Hepatocyte (in vitro differentiated cells): ENCODE data around the gene CARS2.

Experiments used
- EZH2 ChIP-seq: fragments of 200-600 bp; sonication (generic); IDR thresholded peaks from 2 replicates; pipeline ENCODE4 v1.6.1; 2016; ENCODE audit warnings: antibody characterized with exemption, mild to moderate bottlenecking, borderline replicate concordance
- TF ChIP-seq, protein P1 (sequence below): fragments of 200-600 bp; sonication (generic); IDR thresholded peaks from 2 replicates; pipeline ENCODE4 v1.5.1; 2016; ENCODE audit warnings: antibody characterized with exemption, mild to moderate bottlenecking; ENCODE audit not compliant: poor library complexity

DNA sequence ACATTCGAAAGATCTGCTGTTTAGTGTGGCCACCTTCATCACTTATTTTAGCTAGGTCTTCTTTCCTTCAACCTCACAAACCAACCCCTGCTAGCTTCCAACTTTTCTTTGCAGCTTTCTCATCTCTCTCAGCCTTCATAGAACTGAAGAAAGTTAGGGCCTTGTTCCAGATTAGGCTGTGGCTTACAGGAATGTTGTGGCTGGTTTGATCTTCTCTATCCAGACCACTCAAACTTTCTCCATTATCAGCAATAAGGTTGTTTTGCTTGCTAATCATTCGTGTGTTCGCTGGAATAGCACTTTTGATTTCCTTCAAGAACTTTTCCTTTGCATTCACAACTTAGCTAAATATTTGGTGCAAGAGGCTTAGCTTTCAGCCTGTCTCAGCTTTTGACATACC lies 44.7 kb downstream of the CARS2 start:
- TF ChIP-seq, protein P1, sequence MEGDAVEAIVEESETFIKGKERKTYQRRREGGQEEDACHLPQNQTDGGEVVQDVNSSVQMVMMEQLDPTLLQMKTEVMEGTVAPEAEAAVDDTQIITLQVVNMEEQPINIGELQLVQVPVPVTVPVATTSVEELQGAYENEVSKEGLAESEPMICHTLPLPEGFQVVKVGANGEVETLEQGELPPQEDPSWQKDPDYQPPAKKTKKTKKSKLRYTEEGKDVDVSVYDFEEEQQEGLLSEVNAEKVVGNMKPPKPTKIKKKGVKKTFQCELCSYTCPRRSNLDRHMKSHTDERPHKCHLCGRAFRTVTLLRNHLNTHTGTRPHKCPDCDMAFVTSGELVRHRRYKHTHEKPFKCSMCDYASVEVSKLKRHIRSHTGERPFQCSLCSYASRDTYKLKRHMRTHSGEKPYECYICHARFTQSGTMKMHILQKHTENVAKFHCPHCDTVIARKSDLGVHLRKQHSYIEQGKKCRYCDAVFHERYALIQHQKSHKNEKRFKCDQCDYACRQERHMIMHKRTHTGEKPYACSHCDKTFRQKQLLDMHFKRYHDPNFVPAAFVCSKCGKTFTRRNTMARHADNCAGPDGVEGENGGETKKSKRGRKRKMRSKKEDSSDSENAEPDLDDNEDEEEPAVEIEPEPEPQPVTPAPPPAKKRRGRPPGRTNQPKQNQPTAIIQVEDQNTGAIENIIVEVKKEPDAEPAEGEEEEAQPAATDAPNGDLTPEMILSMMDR: no peak
- no peak for TF ChIP-seq EZH2
